ENCODE results near the gene COPA.

COPA gene

DNA sequence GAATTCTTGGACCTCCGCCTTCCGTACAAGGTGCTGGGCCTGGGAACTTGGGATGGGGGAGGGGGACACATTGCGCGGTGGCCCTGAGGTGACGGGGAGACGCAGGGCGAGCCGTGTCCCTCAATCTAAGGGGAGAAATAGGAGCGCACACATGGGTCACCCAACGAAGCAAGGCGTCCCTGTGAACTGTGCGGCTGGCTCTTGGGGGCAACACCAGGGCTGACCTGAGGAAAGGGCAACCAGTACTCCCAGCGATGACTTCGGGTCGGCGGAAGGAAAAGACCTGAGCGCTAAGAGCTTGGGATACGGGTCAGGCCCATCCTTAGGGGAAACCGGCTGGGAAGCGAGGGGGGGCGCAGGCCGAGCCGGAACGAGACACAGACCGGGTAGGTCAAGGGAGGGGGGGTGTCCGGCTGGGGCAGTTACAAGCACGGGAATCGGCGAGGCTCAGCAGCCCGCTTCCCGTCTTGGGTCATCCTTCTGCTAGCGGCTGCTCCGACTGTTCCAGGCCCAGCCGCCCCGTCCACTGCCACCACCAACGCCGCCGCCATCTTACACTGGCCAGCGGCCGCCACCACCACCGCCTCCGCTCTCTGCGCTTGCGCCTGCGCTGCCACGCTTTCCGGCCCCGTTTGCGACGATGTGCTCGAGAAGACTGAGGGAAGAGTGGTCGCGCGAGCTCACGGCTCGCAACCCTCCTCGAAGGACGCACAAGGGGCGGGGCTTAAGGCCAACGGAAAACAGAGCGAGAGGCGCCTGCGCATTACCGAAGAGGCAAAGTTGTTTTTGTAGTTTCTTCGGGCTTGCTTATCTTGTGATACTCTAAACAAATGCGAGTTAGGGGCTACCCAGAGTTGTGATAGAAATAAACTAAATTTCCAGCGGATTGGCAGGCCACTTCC, 80.9 kb downstream of the COPA start, which contains the start of gene DCAF8:
Gene DCAF8 (minus strand): TSS at position 657 of the 902 bp plus-strand sequence. CDS start 18,541 bp downstream, outside the sequence.
- peak; percentile 97 for DNase-seq

GRCh38 chr1:160261556-160261892, 81.5 kb downstream of the COPA start:
- peak; percentile 35 for DNase-seq

DNA sequence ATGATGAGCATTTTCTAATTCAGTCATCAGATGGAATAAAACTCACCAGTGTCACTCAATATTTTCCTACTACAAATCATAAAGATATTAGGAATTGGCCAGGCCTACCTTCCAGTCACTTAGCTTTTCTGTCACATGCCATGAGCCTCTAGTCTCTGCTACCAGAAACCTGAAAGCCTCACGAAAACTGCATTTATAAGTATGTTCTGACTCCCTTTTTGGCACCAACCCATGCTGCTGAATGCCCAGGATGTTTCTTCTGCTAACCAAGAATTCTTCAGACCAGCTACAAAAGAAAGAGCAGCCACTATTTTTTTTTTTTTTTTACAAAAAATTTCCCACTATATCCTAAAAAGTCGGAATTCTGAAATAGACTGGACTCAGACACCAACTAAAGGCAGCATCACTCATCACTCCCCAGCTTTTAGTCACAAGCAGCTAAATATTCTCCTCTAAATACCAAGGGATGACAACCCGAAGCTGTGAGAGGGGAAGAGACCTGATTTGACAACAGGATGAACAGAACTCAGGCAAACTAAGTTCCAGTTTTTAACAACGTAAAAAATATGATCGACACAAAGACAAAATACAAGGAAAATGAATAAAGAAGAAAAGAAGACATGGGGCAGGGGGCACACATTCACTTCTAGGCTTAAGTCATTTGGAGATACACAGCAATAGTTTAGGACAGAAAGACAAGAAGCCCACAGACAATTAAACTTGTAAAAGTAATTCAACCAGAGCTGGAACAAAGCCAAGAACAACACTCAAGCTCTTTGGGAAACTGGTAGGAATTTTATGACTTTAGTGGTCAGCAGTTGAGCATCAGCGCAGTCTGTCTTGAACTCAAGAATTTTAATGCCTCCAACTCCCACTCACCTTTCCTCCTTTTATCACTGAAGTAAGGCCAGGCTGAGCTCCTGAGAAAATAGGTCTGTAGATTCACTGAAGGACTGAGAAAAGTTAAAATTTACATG, 82.4 kb downstream of the COPA start:
- no peak for DNase-seq

DNA sequence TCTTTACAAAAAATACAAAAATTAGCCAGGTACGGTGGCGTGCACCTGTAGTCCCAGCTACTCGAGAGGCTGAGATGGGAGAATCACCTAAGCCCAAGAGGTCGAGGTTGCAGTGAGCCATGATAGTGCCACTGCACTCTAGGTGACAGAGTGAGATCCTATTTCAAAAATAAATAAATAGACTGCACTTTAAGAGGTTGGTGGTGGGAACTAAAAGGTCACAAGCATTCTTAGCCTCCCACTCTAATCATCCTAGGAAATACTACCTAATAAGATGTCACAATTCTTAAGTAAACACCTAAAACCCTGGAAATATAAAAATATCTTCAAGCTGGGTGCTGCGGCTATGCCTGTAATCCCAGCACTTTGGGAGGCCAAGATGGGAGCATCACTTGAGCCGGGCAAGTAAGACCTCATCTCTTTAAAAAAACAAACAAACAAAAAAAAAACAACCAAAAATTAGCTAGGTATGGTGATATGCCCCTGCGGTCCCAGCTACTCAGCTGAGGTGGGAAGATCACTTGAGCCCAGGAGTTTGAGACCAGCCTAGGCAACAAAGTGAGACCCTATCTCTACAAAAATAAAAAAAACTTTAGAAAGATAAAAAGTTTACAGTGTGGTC, 84.8 kb downstream of the COPA start:
- DNase-seq: no peak

DNA sequence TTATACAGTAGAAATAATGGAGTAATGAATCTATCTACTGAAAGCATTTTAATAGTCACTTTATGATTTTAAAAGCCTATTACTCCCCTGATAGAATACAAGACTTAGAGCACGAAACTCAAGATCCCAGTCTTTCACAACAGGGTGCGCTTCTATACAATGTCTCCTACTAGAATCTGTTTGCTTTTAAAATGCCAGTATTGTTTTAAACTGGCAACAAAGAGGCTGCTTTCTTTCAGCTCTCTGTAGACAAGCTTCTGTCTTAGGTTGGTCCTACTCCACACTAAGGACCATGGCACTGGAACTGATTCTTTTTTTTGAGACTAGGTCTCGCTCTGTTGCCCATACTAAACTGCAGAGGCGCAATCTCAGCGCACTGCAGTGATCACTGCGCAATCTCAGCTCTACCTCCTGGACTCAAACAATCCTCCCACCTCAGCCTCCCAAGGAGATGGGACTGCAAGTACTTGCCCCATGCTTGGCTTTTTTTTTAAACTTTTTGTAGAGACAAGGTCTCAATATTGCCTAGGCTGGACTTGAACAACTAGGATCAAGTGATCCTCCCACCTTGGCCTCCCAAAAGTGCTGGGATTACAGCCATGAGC, 85.5 kb downstream of the COPA start:
- no peak for DNase-seq

GRCh38 chr1:160256396-160257046, 86.5 kb downstream of the COPA start:
- no peak for DNase-seq

DNA sequence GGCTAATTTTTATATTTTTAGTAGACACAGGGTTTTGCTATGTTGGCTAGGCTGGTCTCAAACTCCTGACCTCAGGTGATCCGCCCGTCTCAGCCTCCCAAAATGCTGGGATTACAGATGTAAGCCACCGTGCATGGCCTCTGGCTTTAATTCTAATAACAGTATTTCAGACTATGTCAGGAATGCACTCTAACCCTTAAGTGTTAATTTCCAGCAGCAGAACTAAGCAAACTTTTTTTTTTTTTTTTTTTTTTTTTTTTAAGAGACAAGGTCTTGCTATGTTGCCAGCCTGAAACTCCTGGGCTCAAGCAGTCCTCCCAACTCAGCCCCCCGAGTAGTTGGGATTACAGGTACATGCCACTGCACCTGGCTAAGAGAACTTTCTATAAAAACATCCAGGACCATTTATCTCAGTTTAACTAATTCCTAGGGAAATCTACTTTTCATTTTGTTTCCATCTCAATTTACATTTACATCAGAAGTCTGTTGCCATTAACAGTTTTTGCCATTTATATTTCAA, 87.2 kb downstream of the COPA start:
- no peak for DNase-seq

GRCh38 chr1:160251687-160252526, 91.1 kb downstream of the COPA start:
- peak; percentile 71 for DNase-seq

GRCh38 chr1:160251011-160251410, 92.0 kb downstream of the COPA start:
- no peak for DNase-seq

DNA sequence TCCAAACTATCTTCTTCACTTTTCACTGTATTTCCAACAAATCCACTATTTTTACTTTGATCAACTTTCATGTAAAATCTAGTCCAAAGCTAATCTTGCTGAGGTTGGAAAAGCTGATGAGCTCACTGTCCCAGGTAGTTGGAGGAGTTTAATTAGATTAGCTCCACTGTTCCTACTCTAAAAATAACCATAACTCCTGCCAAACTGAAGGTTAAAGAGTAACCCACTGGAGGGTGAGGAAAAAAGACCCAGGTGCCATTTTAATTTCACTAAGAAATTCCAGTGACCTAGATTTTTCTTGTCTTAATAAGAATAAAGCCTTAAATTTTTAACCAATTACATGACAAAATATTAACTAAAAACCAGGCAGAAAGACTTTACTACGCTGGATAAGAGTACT, 96.0 kb downstream of the COPA start:
- DNase-seq: no peak

DNA sequence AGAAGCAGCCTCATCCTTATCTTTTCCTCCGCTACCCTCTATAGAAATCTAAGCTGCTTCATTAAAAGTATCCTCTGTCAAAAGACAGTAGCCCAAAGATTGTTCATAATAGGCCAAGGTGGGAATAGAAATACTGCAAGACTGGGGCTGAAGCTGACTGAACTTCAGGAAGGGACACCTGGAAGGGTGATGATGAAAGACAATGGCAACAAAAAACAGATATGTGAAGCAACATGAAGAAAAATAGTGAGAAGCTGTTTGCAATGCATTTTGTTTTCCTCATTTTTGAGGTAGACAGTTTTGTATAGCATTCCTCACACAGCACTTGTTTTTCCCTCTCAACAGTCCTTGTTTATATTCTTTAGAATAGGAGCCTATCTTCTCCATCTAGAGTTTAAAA, 97.6 kb downstream of the COPA start:
- no peak for DNase-seq

DNA sequence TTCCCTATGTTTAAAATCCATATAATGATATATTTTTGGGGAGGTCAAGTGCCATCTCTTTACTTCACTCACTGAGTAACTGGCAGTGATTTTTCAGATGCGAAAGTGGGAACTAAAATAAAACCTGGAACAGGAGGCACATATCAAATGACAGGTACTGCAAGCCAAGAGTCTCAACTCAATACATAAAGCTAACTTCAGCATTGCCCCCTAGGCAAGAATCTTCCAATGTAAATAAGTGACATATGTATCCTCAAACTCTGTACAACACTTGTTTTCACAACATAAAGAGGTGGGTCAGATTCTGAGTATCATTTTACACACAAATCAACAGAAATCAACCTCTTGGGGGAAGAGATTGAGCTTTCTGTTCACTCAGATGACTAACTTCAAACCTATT, 98.8 kb downstream of the COPA start:
- no peak for DNase-seq

- no peak for DNase-seq
Measured at GRCh38 chr1:160243767-160244166, 99.3 kb downstream of the COPA start.

- DNase-seq: no peak
Measured at GRCh38 chr1:160239582-160240299, 103.3 kb downstream of the COPA start.
